ENCODE data around the gene DMRT1.

DMRT1 gene

GRCh38 chr9:969310-970150 lies 128.0 kb downstream of the DMRT1 start (continued):
- TF ChIP-seq, protein P1, sequence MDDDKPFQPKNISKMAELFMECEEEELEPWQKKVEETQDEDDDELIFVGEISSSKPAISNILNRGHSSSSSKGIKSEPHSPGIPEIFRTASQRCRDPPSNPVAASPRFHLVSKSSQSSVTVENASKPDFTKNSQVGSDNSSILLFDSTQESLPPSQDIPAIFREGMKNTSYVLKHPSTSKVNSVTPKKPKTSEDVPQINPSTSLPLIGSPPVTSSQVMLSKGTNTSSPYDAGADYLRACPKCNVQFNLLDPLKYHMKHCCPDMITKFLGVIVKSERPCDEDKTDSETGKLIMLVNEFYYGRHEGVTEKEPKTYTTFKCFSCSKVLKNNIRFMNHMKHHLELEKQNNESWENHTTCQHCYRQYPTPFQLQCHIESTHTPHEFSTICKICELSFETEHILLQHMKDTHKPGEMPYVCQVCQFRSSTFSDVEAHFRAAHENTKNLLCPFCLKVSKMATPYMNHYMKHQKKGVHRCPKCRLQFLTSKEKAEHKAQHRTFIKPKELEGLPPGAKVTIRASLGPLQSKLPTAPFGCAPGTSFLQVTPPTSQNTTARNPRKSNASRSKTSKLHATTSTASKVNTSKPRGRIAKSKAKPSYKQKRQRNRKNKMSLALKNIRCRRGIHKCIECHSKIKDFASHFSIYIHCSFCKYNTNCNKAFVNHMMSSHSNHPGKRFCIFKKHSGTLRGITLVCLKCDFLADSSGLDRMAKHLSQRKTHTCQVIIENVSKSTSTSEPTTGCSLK (tag by site-specific recombination; IDR thresholded peaks at IDR 0.05): no peak
- TF ChIP-seq PRDM4 (tag by site-specific recombination; IDR thresholded peaks at IDR 0.05): peak; percentile 86
- TF ChIP-seq SP7 (tag by site-specific recombination; IDR thresholded peaks at IDR 0.05): peak; percentile 60
- no peak for TF ChIP-seq ZNF248 (tag by site-specific recombination; IDR thresholded peaks at IDR 0.05)
- TF ChIP-seq, protein P2, sequence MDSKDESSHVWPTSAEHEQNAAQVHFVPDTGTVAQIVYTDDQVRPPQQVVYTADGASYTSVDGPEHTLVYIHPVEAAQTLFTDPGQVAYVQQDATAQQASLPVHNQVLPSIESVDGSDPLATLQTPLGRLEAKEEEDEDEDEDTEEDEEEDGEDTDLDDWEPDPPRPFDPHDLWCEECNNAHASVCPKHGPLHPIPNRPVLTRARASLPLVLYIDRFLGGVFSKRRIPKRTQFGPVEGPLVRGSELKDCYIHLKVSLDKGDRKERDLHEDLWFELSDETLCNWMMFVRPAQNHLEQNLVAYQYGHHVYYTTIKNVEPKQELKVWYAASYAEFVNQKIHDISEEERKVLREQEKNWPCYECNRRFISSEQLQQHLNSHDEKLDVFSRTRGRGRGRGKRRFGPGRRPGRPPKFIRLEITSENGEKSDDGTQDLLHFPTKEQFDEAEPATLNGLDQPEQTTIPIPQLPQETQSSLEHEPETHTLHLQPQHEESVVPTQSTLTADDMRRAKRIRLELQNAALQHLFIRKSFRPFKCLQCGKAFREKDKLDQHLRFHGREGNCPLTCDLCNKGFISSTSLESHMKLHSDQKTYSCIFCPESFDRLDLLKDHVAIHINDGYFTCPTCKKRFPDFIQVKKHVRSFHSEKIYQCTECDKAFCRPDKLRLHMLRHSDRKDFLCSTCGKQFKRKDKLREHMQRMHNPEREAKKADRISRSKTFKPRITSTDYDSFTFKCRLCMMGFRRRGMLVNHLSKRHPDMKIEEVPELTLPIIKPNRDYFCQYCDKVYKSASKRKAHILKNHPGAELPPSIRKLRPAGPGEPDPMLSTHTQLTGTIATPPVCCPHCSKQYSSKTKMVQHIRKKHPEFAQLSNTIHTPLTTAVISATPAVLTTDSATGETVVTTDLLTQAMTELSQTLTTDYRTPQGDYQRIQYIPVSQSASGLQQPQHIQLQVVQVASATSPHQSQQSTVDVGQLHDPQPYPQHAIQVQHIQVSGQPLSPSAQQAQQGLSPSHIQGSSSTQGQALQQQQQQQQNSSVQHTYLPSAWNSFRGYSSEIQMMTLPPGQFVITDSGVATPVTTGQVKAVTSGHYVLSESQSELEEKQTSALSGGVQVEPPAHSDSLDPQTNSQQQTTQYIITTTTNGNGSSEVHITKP (tag by site-specific recombination; IDR thresholded peaks at IDR 0.05): no peak
- no peak for TF ChIP-seq GLIS1 (tag by site-specific recombination; IDR thresholded peaks at IDR 0.05)
- no peak for TF ChIP-seq GLI2 (tag by site-specific recombination; IDR thresholded peaks at IDR 0.05; ENCODE audit: borderline replicate concordance, low read depth)
- no peak for TF ChIP-seq ZNF426 (tag by site-specific recombination; IDR thresholded peaks at IDR 0.05)
- TF ChIP-seq SCRT1 (tag by site-specific recombination; IDR thresholded peaks at IDR 0.05; ENCODE audit: borderline replicate concordance): no peak
- no peak for TF ChIP-seq ZNF785 (tag by site-specific recombination; IDR thresholded peaks at IDR 0.05)
- TF ChIP-seq, protein P3, sequence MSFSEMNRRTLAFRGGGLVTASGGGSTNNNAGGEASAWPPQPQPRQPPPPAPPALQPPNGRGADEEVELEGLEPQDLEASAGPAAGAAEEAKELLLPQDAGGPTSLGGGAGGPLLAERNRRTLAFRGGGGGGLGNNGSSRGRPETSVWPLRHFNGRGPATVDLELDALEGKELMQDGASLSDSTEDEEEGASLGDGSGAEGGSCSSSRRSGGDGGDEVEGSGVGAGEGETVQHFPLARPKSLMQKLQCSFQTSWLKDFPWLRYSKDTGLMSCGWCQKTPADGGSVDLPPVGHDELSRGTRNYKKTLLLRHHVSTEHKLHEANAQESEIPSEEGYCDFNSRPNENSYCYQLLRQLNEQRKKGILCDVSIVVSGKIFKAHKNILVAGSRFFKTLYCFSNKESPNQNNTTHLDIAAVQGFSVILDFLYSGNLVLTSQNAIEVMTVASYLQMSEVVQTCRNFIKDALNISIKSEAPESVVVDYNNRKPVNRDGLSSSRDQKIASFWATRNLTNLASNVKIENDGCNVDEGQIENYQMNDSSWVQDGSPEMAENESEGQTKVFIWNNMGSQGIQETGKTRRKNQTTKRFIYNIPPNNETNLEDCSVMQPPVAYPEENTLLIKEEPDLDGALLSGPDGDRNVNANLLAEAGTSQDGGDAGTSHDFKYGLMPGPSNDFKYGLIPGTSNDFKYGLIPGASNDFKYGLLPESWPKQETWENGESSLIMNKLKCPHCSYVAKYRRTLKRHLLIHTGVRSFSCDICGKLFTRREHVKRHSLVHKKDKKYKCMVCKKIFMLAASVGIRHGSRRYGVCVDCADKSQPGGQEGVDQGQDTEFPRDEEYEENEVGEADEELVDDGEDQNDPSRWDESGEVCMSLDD (tag by site-specific recombination; IDR thresholded peaks at IDR 0.05): no peak
- TF ChIP-seq ZEB2 (tag by site-specific recombination; IDR thresholded peaks at IDR 0.05): peak; percentile 78
- TF ChIP-seq ZNF184 (tag by site-specific recombination; IDR thresholded peaks at IDR 0.05): no peak
- no peak for TF ChIP-seq ZNF837 (tag by site-specific recombination; IDR thresholded peaks at IDR 0.05)
- TF ChIP-seq ZFP69B (tag by site-specific recombination; IDR thresholded peaks at IDR 0.05): no peak
- no peak for TF ChIP-seq ZNF76 (tag by site-specific recombination; IDR thresholded peaks at IDR 0.05; ENCODE audit: borderline replicate concordance, low read depth)
- TF ChIP-seq ZFP41 (tag by site-specific recombination; IDR thresholded peaks at IDR 0.05; ENCODE audit: borderline replicate concordance): no peak
- TF ChIP-seq, protein P4, sequence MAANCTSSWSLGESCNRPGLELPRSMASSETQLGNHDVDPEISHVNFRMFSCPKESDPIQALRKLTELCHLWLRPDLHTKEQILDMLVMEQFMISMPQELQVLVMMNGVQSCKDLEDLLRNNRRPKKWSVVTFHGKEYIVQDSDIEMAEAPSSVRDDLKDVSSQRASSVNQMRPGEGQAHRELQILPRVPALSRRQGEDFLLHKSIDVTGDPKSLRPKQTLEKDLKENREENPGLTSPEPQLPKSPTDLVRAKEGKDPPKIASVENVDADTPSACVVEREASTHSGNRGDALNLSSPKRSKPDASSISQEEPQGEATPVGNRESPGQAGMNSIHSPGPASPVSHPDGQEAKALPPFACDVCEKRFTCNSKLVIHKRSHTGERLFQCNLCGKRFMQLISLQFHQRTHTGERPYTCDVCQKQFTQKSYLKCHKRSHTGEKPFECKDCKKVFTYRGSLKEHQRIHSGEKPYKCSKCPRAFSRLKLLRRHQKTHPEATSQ (tag by site-specific recombination; IDR thresholded peaks at IDR 0.05): no peak
- TF ChIP-seq, protein P5, sequence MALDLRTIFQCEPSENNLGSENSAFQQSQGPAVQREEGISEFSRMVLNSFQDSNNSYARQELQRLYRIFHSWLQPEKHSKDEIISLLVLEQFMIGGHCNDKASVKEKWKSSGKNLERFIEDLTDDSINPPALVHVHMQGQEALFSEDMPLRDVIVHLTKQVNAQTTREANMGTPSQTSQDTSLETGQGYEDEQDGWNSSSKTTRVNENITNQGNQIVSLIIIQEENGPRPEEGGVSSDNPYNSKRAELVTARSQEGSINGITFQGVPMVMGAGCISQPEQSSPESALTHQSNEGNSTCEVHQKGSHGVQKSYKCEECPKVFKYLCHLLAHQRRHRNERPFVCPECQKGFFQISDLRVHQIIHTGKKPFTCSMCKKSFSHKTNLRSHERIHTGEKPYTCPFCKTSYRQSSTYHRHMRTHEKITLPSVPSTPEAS (tag by site-specific recombination; IDR thresholded peaks at IDR 0.05): no peak
- TF ChIP-seq REPIN1 (tag by site-specific recombination; IDR thresholded peaks at IDR 0.05; ENCODE audit: low read depth): no peak
- no peak for TF ChIP-seq ZNF560 (tag by site-specific recombination; IDR thresholded peaks at IDR 0.05; ENCODE audit: borderline replicate concordance)
- TF ChIP-seq ZNF580 (tag by site-specific recombination; IDR thresholded peaks at IDR 0.05): no peak
- no peak for TF ChIP-seq ZNF221 (tag by site-specific recombination; IDR thresholded peaks at IDR 0.05; ENCODE audit: borderline replicate concordance)
- no peak for TF ChIP-seq BCL11B (tag by site-specific recombination; IDR thresholded peaks at IDR 0.05; ENCODE audit: low read depth)
- TF ChIP-seq SP3 (tag by site-specific recombination; IDR thresholded peaks at IDR 0.05): no peak

All from HEK293 (cell line).